Measurements from ENCODE around the gene CXXC4.

- TF ChIP-seq, protein P1, sequence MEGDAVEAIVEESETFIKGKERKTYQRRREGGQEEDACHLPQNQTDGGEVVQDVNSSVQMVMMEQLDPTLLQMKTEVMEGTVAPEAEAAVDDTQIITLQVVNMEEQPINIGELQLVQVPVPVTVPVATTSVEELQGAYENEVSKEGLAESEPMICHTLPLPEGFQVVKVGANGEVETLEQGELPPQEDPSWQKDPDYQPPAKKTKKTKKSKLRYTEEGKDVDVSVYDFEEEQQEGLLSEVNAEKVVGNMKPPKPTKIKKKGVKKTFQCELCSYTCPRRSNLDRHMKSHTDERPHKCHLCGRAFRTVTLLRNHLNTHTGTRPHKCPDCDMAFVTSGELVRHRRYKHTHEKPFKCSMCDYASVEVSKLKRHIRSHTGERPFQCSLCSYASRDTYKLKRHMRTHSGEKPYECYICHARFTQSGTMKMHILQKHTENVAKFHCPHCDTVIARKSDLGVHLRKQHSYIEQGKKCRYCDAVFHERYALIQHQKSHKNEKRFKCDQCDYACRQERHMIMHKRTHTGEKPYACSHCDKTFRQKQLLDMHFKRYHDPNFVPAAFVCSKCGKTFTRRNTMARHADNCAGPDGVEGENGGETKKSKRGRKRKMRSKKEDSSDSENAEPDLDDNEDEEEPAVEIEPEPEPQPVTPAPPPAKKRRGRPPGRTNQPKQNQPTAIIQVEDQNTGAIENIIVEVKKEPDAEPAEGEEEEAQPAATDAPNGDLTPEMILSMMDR (IDR thresholded peaks at IDR 0.05; ENCODE audit: poor library complexity) = no peak
- no peak for TF ChIP-seq EZH2 (IDR thresholded peaks at IDR 0.05; ENCODE audit: borderline replicate concordance)
Observed at GRCh38 chr4:104436542-104436941, 58.2 kb downstream of the CXXC4 start.
